Panc1 (cell line): ENCODE data around the gene KDM7A. TPM values are rescaled to one million over a fixed set of nuclear protein-coding genes. Genes with fewer than 3 reads are reported as not detected.

ENCODE experiments used
- ATAC-seq: fragments of 200-7000 bp; cut with Tn5 transposase; 2 replicates; pipeline ENCODE4 v1.9.1; 2020; ENCODE audit warnings: mild to moderate bottlenecking, moderate library complexity
- BruUV-seq: library from RNA; stranded (reverse); fragments of 400-500 nt; replicated peaks from 2 replicates; lab custom pipeline; 2021; lab: Mats Ljungman, UMichigan
- CTCF ChIA-PET: fragments of 300-600 bp; sonication (Branson Sonifier 250); formaldehyde crosslinking; loops from one replicate; lab custom pipeline; 2022; ENCODE audit warnings: antibody characterized with exemption; lab: Charles Lee
- POLR2A ChIA-PET: fragments of 300-600 bp; sonication (Branson Sonifier 250); formaldehyde crosslinking; loops from one replicate; lab custom pipeline; 2022; ENCODE audit warnings: antibody characterized with exemption; lab: Charles Lee
- DNase-seq: peaks from one replicate; pipeline ENCODE4 v3.0.0-alpha.2; 2010; ENCODE audit warnings: low read depth, low spot score
- H3K27ac ChIP-seq: 2 replicates; pipeline ENCODE4 v1.5.1; 2011; ENCODE audit warnings: mild to moderate bottlenecking, low read length, inconsistent platforms
- H3K27me3 ChIP-seq: fragments of 200-500 bp; sonication (Bioruptor generic); 2 replicates; pipeline ENCODE4 v1.6.0; 2014; ENCODE audit warnings: low read length, inconsistent platforms; ENCODE audit not compliant: control insufficient read depth, insufficient read depth
- H3K36me3 ChIP-seq: fragments of 200-500 bp; sonication (Bioruptor generic); 2 replicates; pipeline ENCODE4 v1.5.1; 2014; ENCODE audit warnings: inconsistent platforms, mild to moderate bottlenecking, low read length, moderate library complexity; ENCODE audit not compliant: control insufficient read depth, insufficient read depth
- H3K4me1 ChIP-seq: 2 replicates; pipeline ENCODE4 v1.5.1; 2011; ENCODE audit warnings: inconsistent platforms, mild to moderate bottlenecking, low read length, moderate library complexity; ENCODE audit not compliant: control insufficient read depth, insufficient read depth
- H3K4me3 ChIP-seq, 2 experiments: 2 replicates each; pipeline ENCODE4 v1.5.1; 2011 to 2012; ENCODE audit warnings: low read depth in 2 of 2, low read length in 2 of 2, mild to moderate bottlenecking in 2 of 2, inconsistent platforms in 1 of 2, moderate library complexity in 1 of 2
- H3K9me3 ChIP-seq: fragments of 200-500 bp; sonication (Bioruptor generic); 2 replicates; pipeline ENCODE4 v1.5.1; 2014; ENCODE audit warnings: low read depth, mild to moderate bottlenecking, inconsistent platforms, low read length, moderate library complexity; ENCODE audit not compliant: control insufficient read depth, insufficient read depth
- CTCF ChIP-seq: fragments of 450-650 bp; IDR thresholded peaks from 2 replicates; pipeline ENCODE4 v1.5.1; 2017; ENCODE audit warnings: mild to moderate bottlenecking
- POLR2AphosphoS5 ChIP-seq: IDR thresholded peaks from 2 replicates; pipeline ENCODE4 v1.6.1; 2012; ENCODE audit warnings: mild to moderate bottlenecking, low read depth, low read length, moderate library complexity
- REST ChIP-seq, 2 experiments: IDR thresholded peaks; 2 replicates each; pipeline ENCODE4 v1.6.1; 2011 to 2012; ENCODE audit warnings: low read depth in 2 of 2, control low read depth in 1 of 2, low read length in 1 of 2, mild to moderate bottlenecking in 1 of 2, moderate library complexity in 1 of 2; ENCODE audit not compliant: insufficient read depth in 1 of 2
- SIN3A ChIP-seq: IDR thresholded peaks from 2 replicates; pipeline ENCODE4 v1.6.1; 2012; ENCODE audit warnings: low read depth, mild to moderate bottlenecking, low read length, moderate library complexity, borderline replicate concordance; ENCODE audit not compliant: insufficient read depth
- TCF7L2 ChIP-seq: IDR thresholded peaks from 2 replicates; pipeline ENCODE4 v1.6.1; 2011; ENCODE audit warnings: mild to moderate bottlenecking, low read depth, low read length, inconsistent platforms
- in situ Hi-C: cut with HindIII; loops from 2 replicates; pipeline ENCODE4 v1.10.0; 2016; ENCODE audit warnings: low sequenced_read_pairs, low pct_unique_long_range_greater_than_20kb
- intact Hi-C: fragments of 100-400 bp; cut with micrococcal nuclease; formaldehyde crosslinking; loops from one replicate; pipeline ENCODE4 v1.10.0; 2022; ENCODE audit not compliant: unreplicated experiment
- total RNA-seq: library from RNA; stranded (reverse); gene quantifications from one replicate; pipeline ENCODE4 v1.2.1, GENCODE V29; 2021; ENCODE audit not compliant: unreplicated experiment

KDM7A gene
- total RNA-seq, 1 experiment from 2014 or later, result 3.6 TPM

GRCh38 chr7:140136073-140136472, 40.7 kb downstream of the KDM7A start:
- DNase-seq, result no peak
- H3K4me3 ChIP-seq, result no peak overlapping the region
- no peak for ATAC-seq
- in situ Hi-C loops (no loop called here), intact Hi-C loops (no loop called here)
- H3K27ac ChIP-seq, result no peak overlapping the region
- BruUV-seq, result no TSS peak
- no peaks in the 10 kb centered on the region for H3K27me3 ChIP-seq
- H3K9me3 ChIP-seq, result no peaks in the 10 kb centered on the region
- ChIA-PET POLR2A (no interaction called here), CTCF (interaction anchor here (0.7 kb wide), 1 partner anchor 21 kb away, joined by 3 read pairs; no protein-coding TSS in a partner anchor)
- TF ChIP-seq TCF7L2, result no peak
- TF ChIP-seq CTCF, result no peak
- no peak for TF ChIP-seq POLR2AphosphoS5
- no peak for TF ChIP-seq REST (IDR thresholded peaks at IDR 0.05; ENCODE audit: insufficient read depth in 1 of 2, low read depth in 2 of 2, low read length in 1 of 2)
- no peaks in the 10 kb centered on the region; the same call in 1 of the 2 replicates for H3K36me3 ChIP-seq
- H3K4me1 ChIP-seq, result no peaks in the 10 kb centered on the region

GRCh38 chr7:140134039-140134438, 42.7 kb downstream of the KDM7A start:
- intact Hi-C loops (no loop called here), in situ Hi-C loops (no loop called here)
- Histone ChIP-seq H3K9me3 (no peaks in the 10 kb centered on the region), H3K27ac (no peak overlapping the region), H3K4me1 (no peaks in the 10 kb centered on the region), H3K4me3 (no peak overlapping the region), H3K27me3 (no peaks in the 10 kb centered on the region), H3K36me3 (no peaks in the 10 kb centered on the region; the same call in 1 of the 2 replicates)
- ChIA-PET POLR2A (no interaction called here), CTCF (no interaction called here)
- TF ChIP-seq POLR2AphosphoS5, result no peak
- TF ChIP-seq REST (IDR thresholded peaks at IDR 0.05; ENCODE audit: insufficient read depth in 1 of 2, low read depth in 2 of 2, low read length in 1 of 2), result no peak
- TF ChIP-seq CTCF, result no peak
- TF ChIP-seq TCF7L2, result no peak
- no peak for TF ChIP-seq SIN3A
- BruUV-seq, result no TSS peak
- DNase-seq (no peak), ATAC-seq (no peak)
